HepG2 (cell line): ENCODE measurements around the gene GALNTL6.

Experiments used
- CTCF ChIP-seq: sonication (generic); formaldehyde crosslinking; IDR thresholded peaks from 2 replicates; pipeline ENCODE4 v1.5.0; 2020; ENCODE audit warnings: mild to moderate bottlenecking, missing genetic modification reagents, moderate library complexity
- HOXD1 ChIP-seq: sonication (generic); formaldehyde crosslinking; IDR thresholded peaks from 2 replicates; pipeline ENCODE4 v1.5.0; 2020; ENCODE audit warnings: missing genetic modification reagents
- KLF9 ChIP-seq: IDR thresholded peaks from 2 replicates; pipeline ENCODE4 v1.6.1; 2016; ENCODE audit warnings: low read depth
- POLR2A ChIP-seq, 2 experiments: IDR thresholded peaks; 2 replicates each; pipeline ENCODE4 v1.6.1; 2011; ENCODE audit warnings: low read depth in 2 of 2, low read length in 2 of 2, mild to moderate bottlenecking in 1 of 2, moderate library complexity in 1 of 2; ENCODE audit not compliant: insufficient read depth in 1 of 2
- STAG1 ChIP-seq: sonication (generic); formaldehyde crosslinking; IDR thresholded peaks from 2 replicates; pipeline ENCODE4 v1.4.0; 2020; ENCODE audit warnings: missing genetic modification reagents
- ZBTB21 ChIP-seq: sonication (generic); formaldehyde crosslinking; IDR thresholded peaks from 2 replicates; pipeline ENCODE4 v1.4.0; 2020; ENCODE audit warnings: missing genetic modification reagents
- ZFP36 ChIP-seq: fragments of 150-350 bp; IDR thresholded peaks from 2 replicates; pipeline ENCODE4 v1.6.1; 2018; ENCODE audit warnings: borderline replicate concordance, low read length, low read depth; ENCODE audit not compliant: partially characterized antibody
- ZNF468 ChIP-seq: sonication (generic); formaldehyde crosslinking; IDR thresholded peaks from 2 replicates; pipeline ENCODE4 v1.8.0; 2022; ENCODE audit warnings: mild to moderate bottlenecking, moderate library complexity, missing genetic modification reagents

GRCh38 chr4:172946503-172946902, 1133.3 kb downstream of the GALNTL6 start:
- TF ChIP-seq ZFP36 (no peak), CTCF (CRISPR knock-in tag) (no peak), ZNF468 (CRISPR knock-in tag) (no peak), KLF9 (CRISPR knock-in tag) (no peak), HOXD1 (CRISPR knock-in tag) (no peak), STAG1 (CRISPR knock-in tag) (no peak), POLR2A (IDR thresholded peaks at IDR 0.05; ENCODE audit: insufficient read depth in 1 of 2, low read depth in 2 of 2, low read length in 2 of 2) (no peak), ZBTB21 (no peak)
